H1 (cell line): ENCODE data around the gene CCL4.

Experiments used
- CTCF ChIP-seq, 3 experiments: IDR thresholded peaks; 1 replicate in 2 of 3; 2 replicates in 1 of 3; pipeline versions ENCODE4 v1.5.1 to v1.6.1; 2011; ENCODE audit warnings: low read length in 3 of 3, mild to moderate bottlenecking in 3 of 3, inconsistent platforms in 2 of 3, low read depth in 1 of 3, moderate library complexity in 1 of 3; ENCODE audit not compliant: insufficient read depth in 1 of 3; ENCODE audit errors: control extremely low read depth in 1 of 3
- KDM1A ChIP-seq: fragments of 200-600, 300-600 bp; sonication (generic); IDR thresholded peaks from 2 replicates; pipeline ENCODE4 v1.7.1; 2016; ENCODE audit warnings: mild to moderate bottlenecking, low read length, borderline replicate concordance
- POLR2A ChIP-seq, 2 experiments: IDR thresholded peaks; 1 replicate in 1 of 2; 2 replicates in 1 of 2; pipeline ENCODE4 v1.6.1; 2011; ENCODE audit warnings: low read depth in 2 of 2, low read length in 2 of 2, mild to moderate bottlenecking in 2 of 2; ENCODE audit errors: control extremely low read depth in 1 of 2
- RAD21 ChIP-seq, 2 experiments: IDR thresholded peaks in 1 of 2; conservative IDR thresholded peaks in 1 of 2; 2 replicates each; pipeline ENCODE4 v1.6.1; 2011; ENCODE audit warnings: low read depth in 2 of 2, low read length in 2 of 2, improper control_type of control experiment in 1 of 2, inconsistent platforms in 1 of 2, mild to moderate bottlenecking in 1 of 2, moderate library complexity in 1 of 2
- TF ChIP-seq, protein P1 (sequence below): IDR thresholded peaks from 2 replicates; pipeline ENCODE4 v1.6.1; 2012; ENCODE audit warnings: low read length, inconsistent platforms

DNA sequence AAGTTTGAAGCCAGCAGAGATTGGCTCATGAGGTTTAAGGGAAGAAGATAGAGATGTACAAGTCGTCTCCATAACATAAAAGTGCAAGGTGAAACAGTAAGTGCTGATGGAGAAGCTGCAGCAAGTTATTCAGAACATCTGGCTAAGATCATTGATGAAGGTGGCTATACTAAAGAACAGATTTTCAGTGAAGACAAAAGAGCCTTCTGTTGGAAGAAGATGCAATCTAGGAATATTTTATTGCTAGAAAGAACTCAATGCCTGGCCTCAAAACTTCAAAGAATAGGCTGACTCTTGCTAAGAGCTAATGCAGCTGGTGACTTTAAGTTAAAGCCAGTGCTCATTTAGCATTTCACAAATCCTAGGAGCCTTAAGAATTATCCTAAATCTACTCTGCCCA lies 26.0 kb downstream of the CCL4 start:
- TF ChIP-seq RAD21 (IDR thresholded peaks at IDR 0.05 in 1 of 2, conservative IDR thresholded peaks at IDR 0.05 in 1 of 2; ENCODE audit: low read depth in 2 of 2, low read length in 2 of 2) (no peak), CTCF (IDR thresholded peaks at IDR 0.05; ENCODE audit: control extremely low read depth in 1 of 3, insufficient read depth in 1 of 3, low read depth in 1 of 3, low read length in 3 of 3) (no peak), KDM1A (no peak), POLR2A (IDR thresholded peaks at IDR 0.05; ENCODE audit: control extremely low read depth in 1 of 2, low read depth in 2 of 2, low read length in 2 of 2) (no peak)
- TF ChIP-seq, protein P1, sequence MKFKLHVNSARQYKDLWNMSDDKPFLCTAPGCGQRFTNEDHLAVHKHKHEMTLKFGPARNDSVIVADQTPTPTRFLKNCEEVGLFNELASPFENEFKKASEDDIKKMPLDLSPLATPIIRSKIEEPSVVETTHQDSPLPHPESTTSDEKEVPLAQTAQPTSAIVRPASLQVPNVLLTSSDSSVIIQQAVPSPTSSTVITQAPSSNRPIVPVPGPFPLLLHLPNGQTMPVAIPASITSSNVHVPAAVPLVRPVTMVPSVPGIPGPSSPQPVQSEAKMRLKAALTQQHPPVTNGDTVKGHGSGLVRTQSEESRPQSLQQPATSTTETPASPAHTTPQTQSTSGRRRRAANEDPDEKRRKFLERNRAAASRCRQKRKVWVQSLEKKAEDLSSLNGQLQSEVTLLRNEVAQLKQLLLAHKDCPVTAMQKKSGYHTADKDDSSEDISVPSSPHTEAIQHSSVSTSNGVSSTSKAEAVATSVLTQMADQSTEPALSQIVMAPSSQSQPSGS = no peak
